Measurements from ENCODE around the gene CD44.

The CD44 gene

DNA sequence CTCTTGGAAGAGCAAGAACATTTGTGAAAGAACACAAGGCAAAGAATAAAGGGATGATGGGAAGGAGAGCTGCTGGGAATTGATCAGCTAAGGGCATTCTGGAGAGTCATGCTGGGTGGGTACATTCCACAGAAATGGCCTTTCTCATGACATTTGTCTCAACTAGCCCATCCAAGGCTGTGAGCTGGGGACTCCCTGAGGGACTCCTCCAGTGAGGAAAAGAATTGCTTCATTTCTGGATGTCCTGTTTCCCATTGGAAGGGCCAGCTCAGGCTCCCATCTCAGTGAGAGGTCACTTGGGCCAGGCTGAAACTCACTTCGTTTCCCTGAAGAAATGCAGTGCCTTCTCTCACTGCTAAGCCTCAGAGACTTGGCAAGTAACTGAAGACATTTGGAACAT lies 106.8 kb downstream of the CD44 start:
- TF ChIP-seq, protein P1, sequence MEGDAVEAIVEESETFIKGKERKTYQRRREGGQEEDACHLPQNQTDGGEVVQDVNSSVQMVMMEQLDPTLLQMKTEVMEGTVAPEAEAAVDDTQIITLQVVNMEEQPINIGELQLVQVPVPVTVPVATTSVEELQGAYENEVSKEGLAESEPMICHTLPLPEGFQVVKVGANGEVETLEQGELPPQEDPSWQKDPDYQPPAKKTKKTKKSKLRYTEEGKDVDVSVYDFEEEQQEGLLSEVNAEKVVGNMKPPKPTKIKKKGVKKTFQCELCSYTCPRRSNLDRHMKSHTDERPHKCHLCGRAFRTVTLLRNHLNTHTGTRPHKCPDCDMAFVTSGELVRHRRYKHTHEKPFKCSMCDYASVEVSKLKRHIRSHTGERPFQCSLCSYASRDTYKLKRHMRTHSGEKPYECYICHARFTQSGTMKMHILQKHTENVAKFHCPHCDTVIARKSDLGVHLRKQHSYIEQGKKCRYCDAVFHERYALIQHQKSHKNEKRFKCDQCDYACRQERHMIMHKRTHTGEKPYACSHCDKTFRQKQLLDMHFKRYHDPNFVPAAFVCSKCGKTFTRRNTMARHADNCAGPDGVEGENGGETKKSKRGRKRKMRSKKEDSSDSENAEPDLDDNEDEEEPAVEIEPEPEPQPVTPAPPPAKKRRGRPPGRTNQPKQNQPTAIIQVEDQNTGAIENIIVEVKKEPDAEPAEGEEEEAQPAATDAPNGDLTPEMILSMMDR (IDR thresholded peaks at IDR 0.05; ENCODE audit: extremely low read depth, insufficient read depth, missing control alignments): no peak
- no peak for DNase-seq (ENCODE audit: low spot score)

GRCh38 chr11:35246745-35247144 lies 107.8 kb downstream of the CD44 start:
- TF ChIP-seq, protein P1 (IDR thresholded peaks at IDR 0.05; ENCODE audit: extremely low read depth, insufficient read depth, missing control alignments): no peak
- no peak for DNase-seq (ENCODE audit: low spot score)
- in situ Hi-C loops (cut with MboI; ENCODE audit: low pct_unique_long_range_greater_than_20kb, low sequenced_read_pairs, unreplicated experiment): no loop called here

More for the DNA sequence above, 106.8 kb downstream of the CD44 start:
- in situ Hi-C loops (cut with MboI; ENCODE audit: low pct_unique_long_range_greater_than_20kb, low sequenced_read_pairs, unreplicated experiment): no loop called here

GRCh38 chr11:35247428-35247827 lies 108.5 kb downstream of the CD44 start:
- in situ Hi-C loops (cut with MboI; ENCODE audit: low pct_unique_long_range_greater_than_20kb, low sequenced_read_pairs, unreplicated experiment): no loop called here
- no peak for DNase-seq (ENCODE audit: low spot score)
- TF ChIP-seq, protein P1 (IDR thresholded peaks at IDR 0.05; ENCODE audit: extremely low read depth, insufficient read depth, missing control alignments): no peak

DNA sequence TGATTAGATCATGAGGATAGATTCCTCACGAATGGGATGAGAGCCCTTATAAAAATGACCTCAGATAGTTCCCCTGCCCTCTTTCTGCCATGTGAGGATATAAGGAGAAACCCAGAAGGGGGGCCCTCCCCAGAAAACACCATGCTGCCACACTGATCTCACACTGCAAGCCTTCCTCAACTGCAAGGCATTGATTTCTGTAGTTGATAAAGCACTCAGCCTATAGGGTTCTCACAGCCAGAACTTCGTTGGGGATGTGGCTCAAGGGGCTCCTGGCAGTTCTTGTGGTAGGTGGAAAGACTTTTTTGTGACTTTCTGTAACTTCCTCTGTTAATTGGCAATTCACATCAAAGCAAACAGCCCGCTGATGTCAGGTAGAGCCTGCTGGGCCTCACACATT lies 108.9 kb downstream of the CD44 start:
- no peak for DNase-seq (ENCODE audit: low spot score)
- in situ Hi-C loops (cut with MboI; ENCODE audit: low pct_unique_long_range_greater_than_20kb, low sequenced_read_pairs, unreplicated experiment): no loop called here
- TF ChIP-seq, protein P1 (IDR thresholded peaks at IDR 0.05; ENCODE audit: extremely low read depth, insufficient read depth, missing control alignments): no peak

DNA sequence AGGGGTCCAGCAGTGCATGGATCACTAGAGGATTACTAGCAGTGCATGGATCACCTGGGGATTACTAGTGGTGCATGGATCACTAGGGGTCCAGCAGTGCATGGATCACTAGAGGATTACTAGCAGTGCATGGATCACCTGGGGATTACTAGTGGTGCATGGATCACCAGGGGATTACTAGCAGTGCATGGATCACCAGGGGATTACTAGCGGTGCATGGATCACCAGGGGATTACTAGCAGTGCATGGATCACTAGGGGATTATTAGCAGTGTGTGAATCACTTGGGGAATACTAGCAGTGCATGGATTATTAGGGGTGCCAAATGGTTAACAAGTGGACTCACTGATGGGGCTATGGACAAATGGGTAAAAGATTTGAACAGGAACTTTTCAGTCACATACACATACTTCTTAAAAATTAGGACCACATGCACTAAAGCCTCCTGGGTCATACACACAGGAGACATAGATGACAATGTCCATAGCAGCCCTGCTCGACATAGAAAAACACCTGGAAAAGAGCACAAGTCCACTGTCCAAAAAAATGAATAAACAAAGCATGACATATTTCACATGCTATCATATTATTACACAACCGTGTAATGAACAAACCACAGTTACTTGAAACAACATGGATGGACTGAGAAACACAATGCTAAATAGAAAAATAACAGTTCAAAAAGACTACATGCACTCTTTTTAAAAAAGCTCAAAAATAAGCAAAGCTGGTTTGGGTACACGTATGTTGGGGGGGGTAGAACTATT lies 109.8 kb downstream of the CD44 start:
- in situ Hi-C loops (cut with MboI; ENCODE audit: low pct_unique_long_range_greater_than_20kb, low sequenced_read_pairs, unreplicated experiment): no loop called here
- DNase-seq (ENCODE audit: low spot score): no peak
- TF ChIP-seq, protein P1 (IDR thresholded peaks at IDR 0.05; ENCODE audit: extremely low read depth, insufficient read depth, missing control alignments): no peak

DNA sequence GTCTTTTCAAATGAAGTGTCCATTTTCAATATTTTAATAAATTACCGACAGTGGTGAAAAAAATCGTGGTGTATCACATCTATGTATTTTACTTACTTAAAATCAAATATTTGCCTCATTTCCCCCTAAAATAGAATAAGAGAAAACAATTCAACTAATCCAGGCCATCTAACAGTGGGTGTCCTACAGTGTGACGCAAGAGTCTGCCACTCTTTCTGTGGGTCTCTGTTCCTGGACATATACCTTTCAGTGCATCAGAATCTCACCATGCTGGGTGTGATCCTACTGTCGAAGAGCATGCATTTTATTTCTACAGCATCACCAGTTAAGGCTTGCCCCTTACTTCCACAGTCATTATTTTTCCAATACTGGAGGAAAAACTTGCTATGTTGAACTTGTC lies 111.2 kb downstream of the CD44 start:
- DNase-seq (ENCODE audit: low spot score): no peak
- in situ Hi-C loops (cut with MboI; ENCODE audit: low pct_unique_long_range_greater_than_20kb, low sequenced_read_pairs, unreplicated experiment): no loop called here
- TF ChIP-seq, protein P1 (IDR thresholded peaks at IDR 0.05; ENCODE audit: extremely low read depth, insufficient read depth, missing control alignments): no peak
